ENCODE results near the gene PRDM7. TPM values are rescaled to one million over a fixed set of nuclear protein-coding genes. Genes with fewer than 3 reads are reported as not detected.
"Not testable (repeated sequence)": the region's sequence is repeated elsewhere in the genome, so short reads cannot be mapped to it uniquely, and the experiment has no call there.

The PRDM7 gene
- 0.91 TPM for polyA plus RNA-seq (ENCODE audit: insufficient read length)
- long read RNA-seq, donor 1: 0 reads
- long read RNA-seq, donor 2: 0 reads
- long read RNA-seq, donor 3: 0 reads
- long read RNA-seq, donor 4: 0 reads
- long read RNA-seq, donor 5: 0 reads
- long read RNA-seq, donor 6: 0 reads
- long read RNA-seq, donor 7: 0 reads
- long read RNA-seq, donor 8: 0 reads

- peak; percentile 88 for DNase-seq
These were observed at the start of gene PRDM7 for GRCh38 chr16:90077240-90077756. PRDM7 (minus strand) TSS chr16:90077331; CDS start chr16:90075910, 1,421 bp downstream.

GRCh38 chr16:90121846-90122245 is 44.7 kb upstream of the PRDM7 start:
- not testable (repeated sequence) for DNase-seq

- not testable (repeated sequence) for DNase-seq
These were observed 30.5 kb upstream of the PRDM7 start for GRCh38 chr16:90107617-90108016.

GRCh38 chr16:90107060-90107459 is 29.9 kb upstream of the PRDM7 start:
- DNase-seq: not testable (repeated sequence)

GRCh38 chr16:90106271-90106670 is 29.1 kb upstream of the PRDM7 start:
- DNase-seq: peak; percentile 32

- DNase-seq: not testable (repeated sequence)
These were observed 27.6 kb upstream of the PRDM7 start for GRCh38 chr16:90104725-90105124.

- not testable (repeated sequence) for DNase-seq
These were observed 25.2 kb upstream of the PRDM7 start for GRCh38 chr16:90102086-90102884.

GRCh38 chr16:90101332-90101731 is 24.2 kb upstream of the PRDM7 start:
- not testable (repeated sequence) for DNase-seq

GRCh38 chr16:90100790-90101189 is 23.7 kb upstream of the PRDM7 start:
- not testable (repeated sequence) for DNase-seq

GRCh38 chr16:90100229-90100628 is 23.1 kb upstream of the PRDM7 start:
- DNase-seq: not testable (repeated sequence)

GRCh38 chr16:90098936-90099335 is 21.8 kb upstream of the PRDM7 start:
- DNase-seq: not testable (repeated sequence)

GRCh38 chr16:90097010-90097684 is 20.0 kb upstream of the PRDM7 start:
- DNase-seq: not testable (repeated sequence)

- not testable (repeated sequence) for DNase-seq
These were observed 17.7 kb upstream of the PRDM7 start for GRCh38 chr16:90094791-90095190.

- DNase-seq: not testable (repeated sequence)
These were observed 17.2 kb upstream of the PRDM7 start for GRCh38 chr16:90094296-90094695.

GRCh38 chr16:90093799-90094198 is 16.7 kb upstream of the PRDM7 start:
- DNase-seq: not testable (repeated sequence)

- not testable (repeated sequence) for DNase-seq
These were observed 15.7 kb upstream of the PRDM7 start for GRCh38 chr16:90092781-90093180.

GRCh38 chr16:90084215-90084950 is 7.3 kb upstream of the PRDM7 start:
- DNase-seq: peak; percentile 36

- DNase-seq: no peak
These were observed 6.0 kb upstream of the PRDM7 start for GRCh38 chr16:90083139-90083538.

GRCh38 chr16:90081606-90081970 is 4.5 kb upstream of the PRDM7 start:
- no peak for DNase-seq

GRCh38 chr16:90078579-90078895 is 1.4 kb upstream of the PRDM7 start:
- DNase-seq: no peak

GRCh38 chr16:90077757-90078578 is 837 bp upstream of the PRDM7 start:
- peak; percentile 12 for DNase-seq

All from left kidney (tissue), 8 donors.